Measurements from ENCODE around the gene CADM4.

- TF ChIP-seq CTCF (IDR thresholded peaks at IDR 0.05) (no peak), EZH2 (IDR thresholded peaks at IDR 0.05; ENCODE audit: borderline replicate concordance, insufficient read depth, low read depth, low read length, poor library complexity, severe bottlenecking) (no peak)
Measured at GRCh38 chr19:43597876-43598275, 41.8 kb downstream of the CADM4 start.
